Hematopoietic multipotent progenitor cell treated with erythropoietin and hydrocortisone succinate and interleukin-3 and kit ligand, for 4 days (in vitro differentiated cells): ENCODE data around the gene ADRA2C.
"Not testable (repeated sequence)": the region's sequence is repeated elsewhere in the genome, so short reads cannot be mapped to it uniquely, and the experiment has no call there.

Source experiments
- DNase-seq: peaks from one replicate; pipeline ENCODE4 v3.0.0-alpha.2; 2015

Gene ADRA2C

DNA sequence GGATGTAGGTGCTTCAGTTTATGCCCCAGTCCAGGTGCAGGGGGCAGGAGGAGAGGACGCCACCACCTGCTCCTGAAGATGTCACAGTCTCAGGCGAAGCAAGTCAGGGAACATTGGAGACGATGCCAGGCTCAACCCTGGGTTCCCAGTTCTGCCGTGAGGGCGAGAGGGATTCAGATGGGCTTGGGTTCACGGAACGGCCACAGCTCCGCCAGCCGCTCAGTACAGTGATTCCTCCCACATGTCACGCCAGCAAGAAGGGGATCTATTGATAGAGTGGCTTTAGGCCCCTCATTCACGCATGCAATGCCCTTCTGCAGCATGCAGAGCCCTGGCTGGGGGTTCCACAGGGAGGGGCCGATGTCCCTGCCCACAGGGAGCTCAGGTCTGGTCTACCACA lies 34.2 kb downstream of the ADRA2C start:
- no peak for DNase-seq

DNA sequence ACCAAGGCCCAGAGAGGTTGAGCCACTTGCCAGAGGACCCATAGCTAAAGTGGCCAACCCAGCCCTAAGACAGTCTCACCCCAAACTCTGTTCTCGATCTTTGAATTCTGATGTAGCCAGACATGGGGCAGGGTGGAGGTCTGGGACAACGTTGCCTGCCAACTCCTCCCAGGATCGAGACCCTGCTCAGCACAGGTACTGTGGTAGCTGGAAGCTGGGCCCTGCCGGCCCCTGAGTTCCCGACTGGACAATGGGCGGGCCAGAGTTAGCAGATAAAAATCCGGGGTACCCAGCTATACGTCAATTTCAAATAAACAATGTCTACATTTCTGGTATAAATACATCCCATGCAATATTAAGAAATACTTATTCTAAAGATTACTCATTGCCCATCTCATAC lies 35.3 kb downstream of the ADRA2C start:
- no peak for DNase-seq

DNA sequence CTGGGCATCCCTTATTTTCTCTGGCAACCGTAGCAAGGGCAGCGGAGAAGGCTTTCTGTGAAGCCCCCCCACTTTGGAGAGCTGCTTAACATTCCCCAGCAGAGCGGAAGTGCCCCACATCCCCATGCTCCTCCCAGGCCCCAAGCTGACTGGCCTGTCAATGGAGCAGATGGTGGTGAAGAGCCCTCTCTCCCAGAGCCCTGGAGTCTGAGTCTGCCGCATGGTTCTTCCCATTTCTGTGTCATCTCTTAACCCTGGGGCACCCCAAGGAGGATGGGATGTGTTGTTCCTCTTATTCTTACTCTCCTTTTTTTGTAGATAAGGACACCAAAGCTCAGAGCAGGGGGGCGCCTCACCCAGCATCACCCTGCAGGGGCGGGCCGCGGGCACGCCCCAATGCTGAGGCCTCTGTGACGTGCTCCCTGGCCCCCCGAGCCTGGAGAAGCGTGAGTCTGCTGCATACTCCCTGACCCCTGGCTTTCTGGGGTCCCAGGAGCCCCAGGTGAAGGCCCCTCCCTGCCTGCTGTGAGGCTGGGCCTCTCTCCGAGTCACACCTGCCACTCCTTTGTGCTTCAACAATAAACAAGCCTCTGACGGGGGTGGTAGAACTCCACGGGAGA lies 35.9 kb downstream of the ADRA2C start:
- DNase-seq, result no peak

DNA sequence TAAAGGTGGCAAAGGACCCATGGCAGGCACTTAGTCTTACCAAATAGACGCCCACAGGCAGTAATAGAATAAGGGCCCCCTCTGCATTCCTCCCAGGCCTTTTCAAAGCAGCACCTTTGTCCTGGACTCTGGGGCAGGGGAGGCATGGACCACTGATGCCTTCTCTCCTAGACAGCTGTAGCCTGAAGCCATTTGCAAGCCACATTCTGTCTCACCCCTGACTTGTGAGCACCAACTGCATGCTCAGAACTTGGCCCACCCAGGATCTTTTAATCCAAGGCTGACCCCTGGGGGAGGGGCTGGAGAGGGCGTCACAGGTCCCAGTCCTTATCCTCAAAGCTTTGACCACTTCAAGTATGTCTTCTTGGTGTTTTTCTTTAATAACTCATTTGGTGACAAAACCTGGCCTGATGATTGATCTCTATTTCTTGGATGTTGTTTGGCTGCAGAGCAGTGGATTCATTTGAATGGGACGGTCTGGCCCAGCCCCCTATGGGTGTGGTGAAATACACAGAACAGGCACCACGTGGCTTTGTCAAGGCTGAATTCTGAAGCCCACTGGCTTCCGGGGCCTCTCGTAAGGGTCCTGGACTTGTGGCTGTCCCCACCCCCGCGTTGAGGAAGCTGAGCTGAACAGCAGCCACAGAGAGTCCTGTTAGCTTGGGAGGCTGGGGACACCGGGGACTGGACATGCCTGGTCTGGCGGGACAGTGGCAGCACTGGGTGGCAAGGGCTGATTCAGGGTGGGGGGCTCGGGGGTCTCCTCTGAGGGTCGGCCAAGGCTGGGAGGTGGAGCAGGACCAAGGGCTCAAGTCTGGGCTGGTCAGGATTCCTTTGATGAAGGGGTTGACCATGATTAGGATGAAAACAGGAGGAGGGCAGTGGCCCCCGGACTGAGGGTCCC lies 36.6 kb downstream of the ADRA2C start:
- peak; percentile 10 for DNase-seq

DNA sequence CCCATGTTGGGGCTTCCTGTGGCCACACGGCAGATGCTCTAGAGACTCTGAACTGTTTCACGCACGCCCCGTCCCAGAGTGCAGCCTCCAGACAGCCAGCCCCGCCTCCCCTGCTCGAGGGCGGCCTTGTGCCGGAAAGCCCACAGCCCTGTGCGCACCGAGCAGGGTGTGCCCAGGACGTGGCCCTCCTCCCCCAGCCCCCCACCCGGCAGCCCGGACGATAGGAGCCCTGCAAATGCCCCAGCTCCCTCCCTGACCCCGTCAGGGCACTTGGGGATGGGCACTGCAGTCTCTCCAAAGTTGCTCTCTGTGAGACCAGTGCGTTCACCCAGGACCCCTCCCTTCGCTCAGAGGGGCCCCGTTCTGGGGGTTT lies 37.3 kb downstream of the ADRA2C start:
- DNase-seq, result no peak

DNA sequence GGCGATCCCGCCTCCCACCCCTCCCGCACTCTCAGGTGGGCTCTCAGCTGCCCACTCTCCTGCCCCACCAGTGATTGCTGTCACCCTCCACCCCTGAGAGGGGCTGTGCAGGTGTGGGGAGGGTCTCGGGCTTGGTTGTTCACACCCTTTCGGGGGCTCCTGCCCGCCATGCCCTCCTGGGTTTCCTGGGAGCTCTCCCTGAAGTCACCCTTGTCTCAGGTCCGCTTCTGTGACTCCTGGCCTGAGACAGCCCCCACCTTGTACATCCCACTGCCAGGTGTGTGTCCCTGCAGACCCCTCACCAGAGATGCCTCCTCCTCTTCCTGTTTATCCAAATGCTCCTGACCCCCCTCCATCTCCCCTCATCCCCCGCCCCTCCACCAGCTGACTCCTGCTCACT lies 37.8 kb downstream of the ADRA2C start:
- no peak for DNase-seq

DNA sequence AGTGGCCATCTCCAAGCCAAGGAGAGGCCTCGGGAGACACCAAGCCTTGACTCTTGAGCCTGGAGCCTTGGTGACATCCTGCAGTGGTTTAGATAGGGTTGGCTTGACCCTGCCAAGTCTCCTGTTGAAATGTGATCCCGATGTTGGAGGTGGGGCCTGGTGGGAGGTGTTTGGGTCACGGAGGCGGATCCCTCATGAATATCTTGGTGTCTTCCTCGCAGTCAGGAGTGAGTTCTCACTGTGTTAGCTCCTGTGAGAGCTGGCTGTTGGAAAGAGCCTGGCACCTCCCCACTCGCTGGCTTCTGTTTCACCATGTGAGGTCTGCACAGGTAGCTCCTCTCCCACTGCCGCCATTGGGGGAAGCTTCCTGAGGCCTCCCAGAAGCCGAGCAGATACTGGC lies 38.8 kb downstream of the ADRA2C start:
- DNase-seq, result no peak

DNA sequence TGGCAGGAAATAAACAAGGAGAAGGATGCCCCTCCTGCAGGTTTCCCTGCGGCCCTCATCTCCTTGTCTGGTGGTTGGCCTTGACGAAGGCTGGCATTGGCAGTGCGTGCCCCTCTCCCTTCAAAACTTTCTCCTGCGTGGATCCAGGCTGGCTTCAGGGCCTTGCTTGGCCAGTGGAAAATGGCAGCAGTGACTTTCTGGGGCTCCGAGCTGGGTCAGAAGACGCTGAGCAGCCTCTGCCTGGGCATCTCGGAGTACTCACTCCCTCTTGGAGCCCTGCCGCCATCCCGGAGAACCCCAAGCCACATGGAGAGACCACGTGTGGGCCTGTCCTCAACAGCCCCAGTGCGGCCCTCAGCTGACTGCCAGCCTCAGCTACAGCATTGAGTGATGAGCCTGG lies 39.5 kb downstream of the ADRA2C start:
- DNase-seq, result no peak

DNA sequence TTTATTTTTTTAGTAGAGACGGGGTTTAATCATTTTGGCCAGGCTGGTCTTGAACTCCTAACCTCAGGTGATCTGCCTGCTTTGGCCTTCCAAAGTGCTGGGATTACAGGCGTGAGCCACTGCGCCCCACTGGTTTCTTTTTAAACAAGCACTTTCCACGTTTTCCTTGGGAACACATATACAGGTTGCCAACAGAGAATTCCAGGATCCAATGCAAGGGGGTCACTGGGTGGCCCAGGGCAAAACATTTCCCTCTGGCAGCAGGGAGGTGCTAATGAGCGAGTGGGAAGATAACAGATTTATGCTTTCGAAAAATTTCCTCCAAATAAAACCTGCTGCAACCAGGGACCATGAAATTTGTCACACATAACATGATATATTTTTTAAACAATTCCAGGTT lies 41.1 kb downstream of the ADRA2C start:
- DNase-seq, result no peak

DNA sequence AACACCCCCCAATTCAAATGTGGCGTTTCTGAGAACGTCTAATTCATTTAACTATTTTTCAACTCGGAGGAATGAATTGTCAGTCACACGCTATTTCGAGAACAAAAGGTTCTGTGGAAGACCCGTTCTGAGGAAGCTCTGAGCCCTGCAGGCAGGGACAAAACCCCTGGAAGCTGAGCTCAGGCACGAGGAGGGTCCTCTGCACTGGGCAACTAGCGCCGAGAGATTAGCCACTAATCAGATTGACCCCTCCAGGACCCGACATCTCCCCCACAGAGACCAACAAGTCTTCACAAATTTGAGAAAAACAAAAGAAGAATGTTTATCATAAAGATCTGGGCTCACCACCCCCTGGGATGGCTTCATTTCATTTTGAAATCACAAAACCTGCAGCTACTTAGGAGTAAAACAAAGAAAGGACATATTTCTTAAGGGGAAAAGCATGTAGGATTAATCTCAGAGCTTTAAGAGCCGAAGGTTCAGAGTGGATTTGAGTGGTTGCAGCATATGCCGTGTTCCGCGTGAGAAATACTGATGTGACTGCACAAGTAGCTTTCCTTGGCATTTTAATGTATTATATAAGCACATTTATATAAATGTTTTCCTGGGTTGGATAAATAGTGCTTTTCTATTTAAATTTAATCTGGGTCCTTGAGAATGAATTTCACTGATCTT lies 41.8 kb downstream of the ADRA2C start:
- DNase-seq, result no peak

DNA sequence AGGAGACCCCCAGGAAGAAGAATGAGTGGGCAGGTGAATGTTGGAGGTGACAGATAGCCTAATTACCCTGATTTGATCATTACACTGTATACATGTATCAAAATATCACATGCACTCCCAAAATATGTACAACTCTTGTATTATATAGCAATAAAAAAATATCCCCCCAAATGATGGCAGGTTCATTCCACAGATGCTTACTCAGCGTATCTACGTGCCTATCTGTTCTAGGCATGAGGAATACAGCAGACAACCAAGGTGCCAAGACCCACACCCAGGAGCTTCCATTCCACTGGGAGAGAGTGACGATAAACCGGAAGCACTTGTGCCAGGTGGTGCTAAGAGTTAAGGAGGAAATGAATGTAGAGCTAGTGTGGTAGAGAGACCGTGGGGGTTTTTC lies 42.4 kb downstream of the ADRA2C start:
- DNase-seq, result no peak

DNA sequence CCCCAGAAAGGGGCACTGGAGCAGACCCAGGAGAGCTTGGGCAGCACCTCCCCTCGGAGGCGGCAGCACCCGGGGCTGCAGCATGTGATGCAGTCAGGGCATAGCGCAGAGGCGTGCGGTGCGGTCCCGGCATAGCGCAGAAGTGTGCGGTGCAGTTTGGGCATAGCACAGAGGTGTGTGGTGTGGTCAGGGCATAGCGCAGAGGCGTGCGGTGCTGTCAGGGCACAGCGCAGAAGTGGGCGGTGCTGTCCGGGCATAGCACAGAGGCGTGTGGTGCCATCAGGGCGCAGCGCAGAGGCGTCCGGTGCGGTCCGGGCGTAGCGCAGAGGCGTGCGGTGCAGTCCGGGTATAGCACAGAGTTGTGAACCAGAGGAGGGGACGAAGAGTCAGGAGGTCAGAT lies 42.8 kb downstream of the ADRA2C start:
- DNase-seq, result no peak

DNA sequence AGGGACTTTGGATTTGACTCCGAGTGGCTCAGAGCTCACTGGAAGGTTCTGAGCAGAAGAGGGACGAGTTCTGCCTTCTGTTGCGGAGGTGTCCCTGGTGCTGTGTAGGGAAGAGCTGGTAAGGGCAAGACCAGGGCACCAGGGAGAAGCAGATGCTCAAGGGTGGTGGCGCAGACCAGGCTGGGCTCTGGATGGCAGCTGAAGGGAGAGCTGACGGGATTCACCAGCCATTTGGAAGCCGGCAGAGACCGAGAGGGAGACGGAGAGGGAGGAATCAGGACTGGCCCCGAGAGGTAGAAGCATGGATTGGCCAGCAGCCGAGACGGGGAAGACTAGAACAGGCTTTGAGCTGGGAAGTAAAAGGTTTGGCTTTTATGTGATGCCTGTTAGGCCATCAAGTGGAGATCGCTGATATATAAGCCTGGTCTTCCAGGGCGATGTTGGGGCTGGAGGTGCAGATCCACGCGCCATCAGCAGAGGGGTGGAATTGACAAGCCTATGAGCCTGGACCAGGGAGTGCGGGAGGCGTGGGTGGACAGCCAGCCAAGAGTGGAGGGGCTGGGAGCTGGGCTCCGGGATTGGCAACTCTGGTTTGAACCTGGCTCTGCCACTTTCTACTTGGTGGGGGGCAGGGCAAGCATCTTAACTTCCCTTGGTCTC lies 43.4 kb downstream of the ADRA2C start:
- no peak for DNase-seq

DNA sequence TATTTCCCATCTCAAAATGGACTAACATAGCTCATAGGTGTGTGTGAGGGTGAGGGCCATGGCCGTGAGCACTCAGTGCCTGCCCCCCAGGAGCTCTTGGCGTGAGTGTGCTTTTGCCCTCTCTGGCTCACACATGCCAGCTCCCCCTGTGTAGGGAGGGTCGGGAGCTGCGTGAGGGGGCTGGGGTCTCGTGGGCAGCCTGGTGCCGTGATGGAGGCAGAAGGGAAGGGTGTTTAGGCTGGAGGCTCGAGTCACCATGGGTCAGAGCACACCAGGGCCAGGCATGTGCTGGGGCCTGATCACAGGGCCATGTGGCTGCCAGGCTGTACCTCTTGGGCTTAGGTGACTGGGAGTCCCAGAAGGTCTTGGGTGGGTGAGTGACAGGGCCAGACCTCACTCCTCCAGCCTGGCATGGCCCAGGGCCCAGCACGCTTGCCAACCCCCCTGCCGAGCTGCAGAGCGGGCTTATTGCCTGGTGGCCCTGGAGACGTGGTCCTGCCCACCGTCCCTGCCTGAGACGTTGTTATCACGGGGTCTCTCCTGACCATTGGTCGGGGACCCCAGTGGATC lies 44.0 kb downstream of the ADRA2C start:
- DNase-seq, result no peak

DNA sequence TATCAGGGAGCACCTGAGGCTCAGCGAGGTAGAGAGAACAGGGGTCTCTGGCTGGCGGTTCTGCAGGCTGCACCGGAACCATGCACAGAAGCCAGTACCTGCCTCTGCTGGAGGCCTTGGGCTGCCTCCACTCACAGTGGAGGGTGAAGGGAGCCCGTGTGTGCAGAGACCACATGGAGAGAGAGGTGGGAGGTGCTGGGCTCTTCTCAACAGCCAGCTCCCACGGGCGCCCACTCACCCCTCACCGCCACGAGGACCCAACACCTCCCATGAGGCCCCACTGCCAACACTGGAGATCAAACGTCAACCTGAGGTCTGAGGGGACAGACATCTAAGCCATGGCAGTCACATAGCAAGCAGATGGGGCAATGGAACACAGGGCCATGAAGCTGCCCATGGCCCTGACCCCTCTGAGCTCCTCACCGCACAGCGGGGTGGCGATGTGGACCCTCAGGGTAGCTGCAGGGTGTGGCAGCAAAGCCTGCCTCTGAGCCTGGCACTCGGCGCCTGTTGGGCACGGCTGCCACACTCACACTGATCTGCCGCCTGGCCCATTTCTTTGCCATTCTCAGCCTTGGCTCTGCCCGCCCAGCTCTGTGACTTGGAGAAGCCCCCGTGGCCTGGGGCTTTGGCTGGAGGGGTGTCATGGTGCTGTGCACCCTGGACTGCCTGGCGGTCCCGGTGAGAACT lies 44.8 kb downstream of the ADRA2C start:
- no peak for DNase-seq

DNA sequence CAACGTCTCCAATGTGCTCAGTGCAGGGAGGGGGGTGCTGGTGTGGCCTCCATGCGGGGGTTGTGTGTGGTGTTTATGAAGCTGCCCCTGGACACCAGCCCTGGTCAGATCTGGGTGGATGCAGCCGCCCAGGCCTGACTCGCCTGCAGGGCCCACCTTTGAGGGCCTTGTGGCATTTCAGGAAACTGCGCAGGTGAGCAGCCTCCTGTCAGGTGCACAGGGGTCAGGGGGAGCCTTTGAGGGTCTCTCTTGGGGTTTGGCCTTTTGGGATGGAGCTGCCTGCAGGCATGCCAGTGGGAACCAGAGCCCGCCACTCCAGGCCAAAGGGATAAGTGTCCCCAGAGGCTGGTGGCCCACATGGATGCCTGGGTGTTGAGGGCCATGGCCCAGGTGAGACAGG lies 45.4 kb downstream of the ADRA2C start:
- no peak for DNase-seq

DNA sequence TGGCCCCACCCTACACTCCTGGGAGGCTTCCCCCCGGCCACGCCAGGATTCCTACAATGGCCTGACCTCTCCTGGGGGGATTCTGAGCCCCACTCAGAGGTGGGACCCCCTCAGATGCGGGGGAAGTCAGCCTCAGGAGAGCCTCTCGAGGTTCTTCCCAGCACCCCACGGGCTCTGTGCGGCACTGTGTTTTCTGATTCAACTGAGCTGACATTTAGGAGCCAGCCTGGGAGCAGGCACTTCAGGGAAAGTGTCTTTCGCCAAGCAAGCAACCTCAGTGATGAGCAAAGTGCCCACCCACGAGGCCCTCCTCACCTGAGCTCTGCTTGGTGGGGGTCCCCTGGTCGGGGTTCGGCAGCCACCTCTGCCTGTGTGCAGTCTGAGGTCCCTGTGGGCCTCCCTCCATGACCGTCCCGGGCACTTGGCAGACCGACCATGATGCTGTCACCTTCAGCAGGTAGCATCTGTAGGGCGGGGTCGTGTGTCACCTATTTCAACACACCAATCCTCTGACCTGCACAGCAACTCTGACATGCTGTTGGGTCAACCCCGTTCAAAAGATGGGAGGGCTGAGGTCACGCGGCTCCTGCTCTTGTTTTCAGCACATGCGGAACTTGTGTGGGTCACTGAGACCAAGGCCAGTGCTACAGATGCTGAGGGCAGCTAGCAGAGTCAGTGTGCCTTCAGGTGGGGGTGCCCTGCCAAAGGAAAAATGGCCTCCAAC lies 46.2 kb downstream of the ADRA2C start:
- DNase-seq, result no peak

DNA sequence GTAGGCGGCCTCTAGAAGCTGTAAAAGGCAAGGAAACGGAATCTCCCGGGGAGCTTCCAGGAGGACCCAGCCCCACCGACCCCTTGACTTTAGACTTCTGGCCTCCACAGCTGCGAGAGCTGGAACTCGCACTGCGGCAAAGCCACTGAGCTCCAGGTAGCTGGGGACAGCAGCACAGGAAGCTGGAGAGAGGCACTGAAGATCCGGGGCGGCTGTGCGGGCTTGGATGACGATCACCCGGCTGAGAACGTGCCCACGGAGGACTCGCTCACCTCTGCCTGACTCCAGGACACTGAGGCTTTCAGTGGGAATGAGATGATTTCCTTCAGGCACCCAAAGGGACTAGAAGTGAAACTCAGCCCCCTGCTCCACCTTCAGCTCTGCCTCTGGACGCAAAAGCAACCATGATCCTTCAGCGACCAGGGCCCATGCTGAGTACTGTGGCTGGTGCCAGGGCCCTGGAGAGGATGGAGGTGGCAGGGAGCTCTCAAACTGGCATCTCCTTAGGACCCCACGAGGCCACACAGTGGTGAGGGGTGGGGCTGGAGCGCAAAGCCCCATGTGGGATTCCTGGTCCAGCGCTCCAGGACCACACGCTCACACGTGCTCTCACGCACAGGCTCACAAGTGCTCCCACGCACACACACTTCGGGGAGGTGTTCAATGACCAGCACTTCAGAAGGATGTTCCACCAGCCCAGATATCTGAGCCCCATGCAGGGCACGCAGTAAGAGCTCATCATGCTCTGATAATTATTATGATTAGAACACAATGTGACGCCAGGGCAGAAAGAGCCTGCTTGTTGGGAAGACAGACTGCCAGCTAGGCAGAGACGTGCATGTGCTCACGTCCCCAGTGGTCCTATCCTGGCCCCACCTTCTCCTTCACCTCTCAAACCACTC lies 47.2 kb downstream of the ADRA2C start:
- no peak for DNase-seq

DNA sequence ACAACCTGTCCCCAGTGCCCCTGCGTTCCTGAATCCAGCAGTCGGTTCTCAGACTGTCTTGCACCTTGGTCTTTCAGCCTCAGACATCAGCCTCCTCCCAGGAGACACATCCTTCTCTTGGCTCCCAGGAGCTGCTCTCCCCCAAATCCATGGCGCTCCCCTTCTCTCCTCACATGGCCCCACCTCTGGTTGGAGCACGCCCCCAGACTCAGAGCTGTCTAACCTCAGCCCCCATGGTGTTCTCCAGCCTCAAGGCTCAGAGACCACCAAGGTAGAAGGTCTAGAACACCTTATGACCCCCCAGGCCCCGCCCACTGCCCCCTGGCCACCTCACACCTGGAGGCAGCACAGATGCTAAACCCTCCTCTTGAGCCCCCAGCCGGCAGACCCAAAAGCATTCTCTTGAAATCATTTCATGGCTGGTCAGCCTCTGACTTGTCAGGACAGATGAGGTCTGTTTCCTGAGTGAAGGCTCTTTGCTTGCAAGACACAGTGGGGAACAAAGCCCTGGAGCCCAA lies 47.9 kb downstream of the ADRA2C start:
- no peak for DNase-seq

DNA sequence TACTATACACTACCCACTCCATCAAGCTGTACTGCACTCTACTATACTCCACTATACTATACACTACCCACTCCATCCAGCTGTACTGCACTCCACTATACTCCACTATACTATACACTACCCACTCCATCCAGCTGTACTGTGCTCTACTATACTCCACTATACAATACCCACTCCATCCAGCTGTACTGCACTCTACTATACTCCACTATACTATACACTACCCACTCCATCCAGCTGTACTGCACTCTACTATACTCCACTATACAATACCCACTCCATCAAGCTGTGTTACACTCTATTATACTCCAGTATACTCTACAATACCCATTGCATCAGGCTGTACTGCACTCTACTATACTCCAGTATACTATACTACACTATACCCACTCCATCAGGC lies 48.7 kb downstream of the ADRA2C start:
- not testable (repeated sequence) for DNase-seq
